ENCODE results near the gene RETSAT.

DNA sequence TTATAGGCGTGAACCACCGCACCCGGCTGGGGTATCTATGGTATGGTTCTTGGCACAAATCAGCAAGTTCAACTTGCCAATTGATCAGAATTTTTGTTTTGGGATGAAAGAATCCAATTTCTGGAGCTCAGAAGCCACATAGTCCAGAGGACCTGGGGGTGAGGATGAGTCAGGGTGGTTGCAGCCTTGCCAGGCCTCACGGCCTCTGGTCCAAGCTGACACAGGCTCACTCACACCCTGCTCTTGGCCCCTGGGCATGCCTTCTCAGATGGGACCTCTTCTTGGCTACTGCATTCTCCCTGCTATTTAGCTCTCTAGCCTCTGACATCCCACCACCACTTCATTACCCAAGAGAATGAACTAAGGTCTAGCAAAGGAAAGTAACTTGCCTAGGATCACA is 39.5 kb upstream of the RETSAT start:
- no peak for TF ChIP-seq POLR2A (IDR thresholded peaks at IDR 0.05)
- no peak for TF ChIP-seq CTCF (IDR thresholded peaks at IDR 0.05)

Data from heart left ventricle (tissue), 13 donors.